ENCODE measurements around the gene WFS1.

The WFS1 gene

DNA sequence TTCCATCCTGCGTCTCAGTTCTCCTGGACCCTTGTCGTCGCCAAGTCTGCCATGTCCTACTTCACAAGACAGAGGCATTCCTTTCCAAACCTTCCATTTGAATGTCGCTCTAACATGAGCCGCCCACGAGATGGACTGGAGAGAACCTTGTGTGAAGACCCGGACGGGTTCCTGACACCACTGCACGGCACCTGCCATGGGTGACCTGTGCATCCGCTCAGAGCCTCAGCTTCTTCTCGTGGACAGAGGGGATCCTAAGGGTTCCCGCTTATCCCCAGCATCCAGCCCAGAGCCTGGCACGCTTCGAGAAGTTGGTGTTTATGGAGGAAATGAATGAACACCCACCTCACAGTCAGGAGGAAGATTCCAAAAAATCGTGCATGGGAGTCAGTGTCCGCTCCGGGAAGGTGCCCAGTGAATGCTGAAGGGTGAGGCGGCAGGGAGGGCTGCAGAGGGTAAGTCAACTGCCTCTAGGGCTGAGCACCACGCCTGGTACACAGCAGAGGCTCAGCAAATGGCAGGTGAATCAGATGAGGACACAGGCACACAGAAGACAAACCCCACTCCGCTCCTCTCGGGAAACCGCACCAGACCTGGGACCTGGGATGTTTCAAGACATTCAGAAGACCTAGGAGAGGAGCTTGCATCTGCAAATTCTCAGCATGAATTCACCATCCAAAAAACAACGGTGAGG lies 52.6 kb downstream of the WFS1 start:
- Histone ChIP-seq H3K36me3 (ENCODE audit: control insufficient read depth in 1 of 2, insufficient read depth in 2 of 2, low read length in 2 of 2) (no peaks in the 10 kb centered on the region), H3K9me3 (ENCODE audit: control insufficient read depth in 1 of 2, low read length in 2 of 2) (peaks cover 0 to 4% of the 10 kb centered on the region in 2 donors), H3K27me3 (ENCODE audit: low read depth, low read length) (no peaks in the 10 kb centered on the region), H3K4me3 (ENCODE audit: low read depth in 1 of 2, low read length in 2 of 2) (no peak overlapping the region), H3K4me1 (ENCODE audit: control insufficient read depth in 1 of 2, insufficient read depth in 2 of 2, low read length in 2 of 2) (no peaks in the 10 kb centered on the region), H3K27ac (ENCODE audit: low read length) (no peak overlapping the region)

DNA sequence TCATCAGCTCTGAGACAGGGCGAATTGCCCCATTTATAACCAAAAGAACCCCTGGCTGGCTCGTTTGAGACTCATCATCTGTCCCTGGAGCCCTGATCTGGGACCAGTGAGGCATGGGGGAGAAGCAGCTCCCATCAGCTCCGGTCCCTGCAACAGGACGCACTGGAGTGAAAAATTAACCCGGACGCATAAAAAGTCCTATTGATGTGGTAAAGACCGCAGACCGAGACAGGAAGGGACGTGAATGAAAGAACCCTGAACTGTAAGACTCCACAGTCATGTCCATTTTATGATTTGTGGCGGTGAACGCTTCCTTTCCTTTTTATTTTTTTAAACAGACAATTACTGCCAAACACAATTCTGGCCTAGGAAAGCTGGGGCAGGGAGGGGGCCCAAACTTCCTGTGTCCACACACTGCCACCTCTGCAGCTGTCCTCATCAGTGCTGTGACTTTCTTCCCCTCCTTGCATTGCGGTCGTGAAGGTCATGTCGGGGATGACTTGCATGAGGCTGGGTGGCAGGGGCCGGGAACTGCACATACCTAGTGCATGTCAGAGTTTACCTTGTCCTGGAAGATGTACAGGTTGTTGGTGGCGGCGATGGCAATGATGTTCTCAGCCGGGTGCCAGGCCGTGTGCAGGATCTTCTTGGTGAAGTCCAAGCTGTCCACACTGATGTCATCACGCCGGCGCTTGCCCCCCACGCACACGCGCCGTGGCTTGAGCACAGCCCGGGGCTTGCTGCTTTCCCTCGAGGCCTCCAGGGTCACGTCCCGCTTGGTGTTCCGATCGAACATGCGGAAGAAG lies 53.3 kb downstream of the WFS1 start:
- no peaks in the 10 kb centered on the region for H3K36me3 ChIP-seq (ENCODE audit: control insufficient read depth in 1 of 2, insufficient read depth in 2 of 2, low read length in 2 of 2)
- no peaks in the 10 kb centered on the region for H3K27me3 ChIP-seq (ENCODE audit: low read depth, low read length)
- H3K27ac ChIP-seq (ENCODE audit: low read length) = no peak overlapping the region
- H3K4me1 ChIP-seq (ENCODE audit: control insufficient read depth in 1 of 2, insufficient read depth in 2 of 2, low read length in 2 of 2) = no peaks in the 10 kb centered on the region
- H3K9me3 ChIP-seq (ENCODE audit: control insufficient read depth in 1 of 2, low read length in 2 of 2) = peaks cover 0 to 4% of the 10 kb centered on the region in 2 donors
- H3K4me3 ChIP-seq (ENCODE audit: low read depth in 1 of 2, low read length in 2 of 2) = no peak overlapping the region

DNA sequence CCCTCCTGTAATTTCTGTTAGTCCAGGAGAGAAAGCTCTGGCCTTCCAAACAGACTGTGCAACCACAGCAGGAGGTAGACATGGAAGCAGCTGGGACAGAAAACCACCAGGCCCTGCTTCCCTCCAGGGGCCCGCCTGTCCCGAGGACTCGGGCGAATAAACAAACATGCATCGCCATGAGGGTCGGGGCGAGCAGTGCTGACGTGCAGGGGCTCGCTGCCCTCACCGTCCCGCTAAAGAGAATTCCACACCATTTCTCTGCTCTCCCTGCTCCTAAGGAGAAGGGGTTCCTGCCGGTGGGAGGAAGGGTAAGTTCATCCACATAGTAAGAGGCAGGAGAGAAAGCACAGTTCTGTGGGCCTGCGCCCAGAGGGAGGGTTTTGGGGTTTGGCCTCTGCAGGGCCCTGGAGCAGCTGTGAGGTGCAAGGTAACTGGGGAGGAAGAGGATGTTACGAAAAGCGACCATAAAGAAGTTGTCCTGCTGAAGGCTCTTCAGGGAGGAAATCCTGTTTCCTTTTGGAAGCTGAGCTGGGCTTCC lies 54.9 kb downstream of the WFS1 start:
- H3K4me3 ChIP-seq (ENCODE audit: low read depth in 1 of 2, low read length in 2 of 2) = no peak overlapping the region
- H3K4me1 ChIP-seq (ENCODE audit: control insufficient read depth in 1 of 2, insufficient read depth in 2 of 2, low read length in 2 of 2) = no peaks in the 10 kb centered on the region
- H3K27ac ChIP-seq (ENCODE audit: low read length) = no peak overlapping the region

DNA sequence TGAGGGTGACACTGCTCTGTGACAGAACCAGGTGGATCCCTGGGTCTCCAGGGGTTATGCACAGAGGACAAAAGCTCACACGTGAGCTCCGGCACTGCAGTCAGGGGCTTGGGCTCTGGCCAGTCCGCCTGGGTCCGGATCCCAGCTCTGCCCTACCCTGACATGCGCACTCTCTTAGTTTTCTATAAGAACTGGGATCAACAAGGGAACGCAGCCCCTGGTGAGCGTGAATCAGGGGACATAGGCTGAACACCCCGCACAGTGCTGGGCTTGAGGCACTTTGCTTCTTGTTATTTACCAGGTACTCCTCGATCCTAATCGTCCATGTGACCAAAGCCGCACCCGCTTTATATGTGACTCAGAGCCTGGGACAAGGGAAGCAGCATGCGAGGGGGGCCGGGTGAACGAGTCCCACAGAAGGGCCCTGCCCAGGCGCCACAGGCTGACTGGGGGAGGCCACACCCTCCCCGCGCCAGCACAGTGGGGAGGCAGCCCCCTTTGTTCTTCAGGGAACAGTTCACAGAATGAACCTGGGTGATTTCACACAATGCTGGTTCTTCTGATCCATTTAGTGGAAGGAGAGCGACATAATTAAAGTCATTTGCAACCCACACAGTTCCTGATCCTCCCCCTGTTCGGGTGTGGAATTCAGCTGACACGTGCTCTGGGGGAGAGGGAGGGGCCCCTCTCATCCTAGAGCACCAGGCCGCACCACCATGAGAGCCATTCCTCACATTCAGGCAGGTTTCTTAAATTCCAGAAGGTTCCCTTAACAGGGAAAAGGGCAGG lies 55.5 kb downstream of the WFS1 start:
- Histone ChIP-seq H3K4me3 (ENCODE audit: low read depth in 1 of 2, low read length in 2 of 2) (no peak overlapping the region), H3K4me1 (ENCODE audit: control insufficient read depth in 1 of 2, insufficient read depth in 2 of 2, low read length in 2 of 2) (no peaks in the 10 kb centered on the region), H3K27ac (ENCODE audit: low read length) (no peak overlapping the region), H3K9me3 (ENCODE audit: control insufficient read depth in 1 of 2, low read length in 2 of 2) (peaks cover 0 to 1% of the 10 kb centered on the region in 2 donors), H3K27me3 (ENCODE audit: low read depth, low read length) (no peaks in the 10 kb centered on the region), H3K36me3 (ENCODE audit: control insufficient read depth in 1 of 2, insufficient read depth in 2 of 2, low read length in 2 of 2) (no peaks in the 10 kb centered on the region)

More for the DNA sequence above, 54.9 kb downstream of the WFS1 start:
- H3K9me3 ChIP-seq (ENCODE audit: control insufficient read depth in 1 of 2, low read length in 2 of 2) = peaks cover 0 to 4% of the 10 kb centered on the region in 2 donors
- H3K27me3 ChIP-seq (ENCODE audit: low read depth, low read length) = no peaks in the 10 kb centered on the region
- H3K36me3 ChIP-seq (ENCODE audit: control insufficient read depth in 1 of 2, insufficient read depth in 2 of 2, low read length in 2 of 2) = no peaks in the 10 kb centered on the region

DNA sequence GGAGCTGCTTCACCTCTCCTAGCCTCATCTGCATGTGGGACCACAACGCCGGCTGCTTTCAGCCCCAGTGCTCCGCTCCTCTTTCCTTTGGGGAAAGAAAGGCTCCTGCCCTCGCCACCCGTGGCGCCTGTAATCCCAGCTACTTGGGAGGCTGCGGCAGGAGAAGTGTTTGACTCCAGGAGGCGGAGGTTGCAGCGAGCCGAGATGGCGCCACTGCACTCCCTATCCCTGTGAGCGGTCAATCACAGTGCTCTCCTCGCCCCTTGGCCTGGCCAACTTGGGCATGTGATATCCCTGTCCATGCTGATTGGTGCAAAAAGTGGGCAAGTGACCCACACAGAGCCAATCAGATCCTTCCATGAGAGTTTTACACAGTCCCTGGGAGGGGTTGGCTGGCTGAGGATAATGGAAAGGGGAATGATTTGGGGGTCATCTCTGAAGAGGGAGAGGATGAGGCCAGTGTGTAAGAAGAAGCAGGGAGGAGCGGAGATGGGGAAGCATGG lies 56.2 kb downstream of the WFS1 start:
- H3K36me3 ChIP-seq (ENCODE audit: control insufficient read depth in 1 of 2, insufficient read depth in 2 of 2, low read length in 2 of 2) = no peaks in the 10 kb centered on the region
- H3K4me3 ChIP-seq (ENCODE audit: low read depth in 1 of 2, low read length in 2 of 2) = no peak overlapping the region
- H3K4me1 ChIP-seq (ENCODE audit: control insufficient read depth in 1 of 2, insufficient read depth in 2 of 2, low read length in 2 of 2) = no peaks in the 10 kb centered on the region
- no peak overlapping the region for H3K27ac ChIP-seq (ENCODE audit: low read length)
- H3K27me3 ChIP-seq (ENCODE audit: low read depth, low read length) = no peaks in the 10 kb centered on the region
- no peaks in the 10 kb centered on the region for H3K9me3 ChIP-seq (ENCODE audit: control insufficient read depth in 1 of 2, low read length in 2 of 2)

DNA sequence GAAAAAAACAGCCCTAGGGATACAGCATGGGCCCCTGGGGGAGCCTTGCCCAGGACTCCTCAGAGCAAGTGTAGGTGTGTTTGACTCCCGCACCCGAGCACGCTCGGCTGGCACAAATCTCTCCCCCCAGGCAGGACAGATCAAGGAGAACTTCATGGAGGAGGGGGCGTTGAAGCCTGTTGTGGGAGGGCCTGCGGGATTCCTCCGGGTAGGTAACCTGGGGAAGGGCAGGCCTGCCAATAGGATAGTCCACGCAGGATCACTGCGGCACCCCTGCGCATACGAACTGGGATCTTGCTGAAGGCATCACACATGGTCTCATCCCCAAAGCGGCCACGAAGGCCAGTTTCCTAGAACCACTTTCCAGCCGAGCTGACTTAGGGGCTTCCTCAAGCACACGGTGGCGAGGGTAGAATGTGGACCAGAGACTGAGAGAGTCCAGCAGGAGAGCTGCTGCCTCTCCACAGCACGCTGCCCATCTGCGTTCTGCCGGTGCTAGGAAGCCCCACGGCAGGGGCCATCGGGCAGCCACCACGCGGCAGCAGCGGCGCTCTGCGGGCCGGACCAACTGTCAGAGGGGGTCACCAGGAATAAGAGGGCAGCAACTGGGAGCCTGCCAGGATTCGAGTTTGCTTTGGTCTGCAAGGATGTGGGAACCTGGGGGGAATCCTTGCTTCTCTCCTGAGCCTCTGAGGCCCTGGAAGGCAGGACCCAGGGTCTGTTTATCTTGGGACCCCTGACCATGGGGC lies 56.8 kb downstream of the WFS1 start:
- Histone ChIP-seq H3K4me1 (ENCODE audit: control insufficient read depth in 1 of 2, insufficient read depth in 2 of 2, low read length in 2 of 2) (no peaks in the 10 kb centered on the region), H3K36me3 (ENCODE audit: control insufficient read depth in 1 of 2, insufficient read depth in 2 of 2, low read length in 2 of 2) (no peaks in the 10 kb centered on the region), H3K27ac (ENCODE audit: low read length) (no peak overlapping the region), H3K4me3 (ENCODE audit: low read depth in 1 of 2, low read length in 2 of 2) (no peak overlapping the region), H3K9me3 (ENCODE audit: control insufficient read depth in 1 of 2, low read length in 2 of 2) (peaks cover 0 to under 1% of the 10 kb centered on the region in 2 donors), H3K27me3 (ENCODE audit: low read depth, low read length) (no peaks in the 10 kb centered on the region)

DNA sequence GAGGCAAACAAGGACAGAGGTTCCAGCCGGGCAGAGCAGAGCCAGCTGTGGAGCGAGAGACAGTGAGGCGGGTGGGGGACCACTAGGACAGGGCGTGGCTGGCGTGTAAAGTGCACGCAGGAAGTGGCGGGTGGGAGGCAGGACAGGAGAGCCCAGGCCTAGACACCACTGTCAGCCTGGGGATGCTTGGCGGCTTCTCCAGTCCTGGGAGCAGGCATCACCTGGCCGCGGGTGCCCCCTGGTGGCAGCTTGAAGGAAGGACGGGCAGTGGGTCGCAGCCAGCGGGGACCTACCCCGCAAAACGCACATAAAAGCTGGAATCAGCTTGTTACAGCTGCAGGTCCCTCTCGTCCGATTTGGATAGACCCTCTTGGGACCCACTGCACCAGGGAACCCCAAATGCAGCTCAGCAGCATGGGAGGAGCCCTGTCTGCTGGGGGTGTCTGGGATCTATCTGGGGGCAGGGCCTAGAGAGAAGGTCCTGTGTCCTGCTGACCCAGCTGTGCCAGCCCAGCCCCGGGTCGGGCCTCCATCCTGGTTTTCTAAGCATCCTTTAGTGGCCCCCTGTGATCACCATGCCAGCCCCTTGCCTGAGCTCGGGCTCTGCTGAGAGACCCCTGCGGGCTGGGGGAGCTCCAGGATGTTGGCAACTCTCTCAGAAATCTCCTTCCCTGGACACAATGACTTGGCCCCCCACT lies 57.7 kb downstream of the WFS1 start:
- Histone ChIP-seq H3K9me3 (ENCODE audit: control insufficient read depth in 1 of 2, low read length in 2 of 2) (peaks cover 0 to 3% of the 10 kb centered on the region in 2 donors), H3K36me3 (ENCODE audit: control insufficient read depth in 1 of 2, insufficient read depth in 2 of 2, low read length in 2 of 2) (no peaks in the 10 kb centered on the region), H3K27me3 (ENCODE audit: low read depth, low read length) (no peaks in the 10 kb centered on the region), H3K4me1 (ENCODE audit: control insufficient read depth in 1 of 2, insufficient read depth in 2 of 2, low read length in 2 of 2) (no peaks in the 10 kb centered on the region), H3K4me3 (ENCODE audit: low read depth in 1 of 2, low read length in 2 of 2) (no peak overlapping the region), H3K27ac (ENCODE audit: low read length) (no peak overlapping the region)

DNA sequence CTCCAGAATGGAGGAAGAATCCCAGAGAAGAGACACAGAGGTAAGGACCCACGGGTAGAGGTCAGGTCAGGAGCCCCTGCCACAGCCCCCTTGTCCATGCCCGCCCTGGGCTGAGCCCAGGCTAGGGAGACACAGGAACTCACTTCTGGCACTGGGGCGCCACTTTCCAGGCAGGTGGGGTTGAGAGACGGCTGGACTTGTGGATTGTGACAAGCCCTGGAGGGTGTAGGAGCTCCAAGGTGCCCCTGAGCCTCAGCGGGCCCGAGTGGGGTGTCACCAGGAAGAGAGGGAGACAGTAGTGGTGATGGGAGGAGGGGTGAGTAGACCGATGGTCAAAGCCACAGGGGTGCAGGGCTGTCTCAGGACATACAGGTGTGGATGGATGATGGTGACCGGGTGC lies 58.9 kb downstream of the WFS1 start:
- Histone ChIP-seq H3K27me3 (ENCODE audit: low read depth, low read length) (no peaks in the 10 kb centered on the region), H3K4me3 (ENCODE audit: low read depth in 1 of 2, low read length in 2 of 2) (no peak overlapping the region), H3K4me1 (ENCODE audit: control insufficient read depth in 1 of 2, insufficient read depth in 2 of 2, low read length in 2 of 2) (no peaks in the 10 kb centered on the region)

DNA sequence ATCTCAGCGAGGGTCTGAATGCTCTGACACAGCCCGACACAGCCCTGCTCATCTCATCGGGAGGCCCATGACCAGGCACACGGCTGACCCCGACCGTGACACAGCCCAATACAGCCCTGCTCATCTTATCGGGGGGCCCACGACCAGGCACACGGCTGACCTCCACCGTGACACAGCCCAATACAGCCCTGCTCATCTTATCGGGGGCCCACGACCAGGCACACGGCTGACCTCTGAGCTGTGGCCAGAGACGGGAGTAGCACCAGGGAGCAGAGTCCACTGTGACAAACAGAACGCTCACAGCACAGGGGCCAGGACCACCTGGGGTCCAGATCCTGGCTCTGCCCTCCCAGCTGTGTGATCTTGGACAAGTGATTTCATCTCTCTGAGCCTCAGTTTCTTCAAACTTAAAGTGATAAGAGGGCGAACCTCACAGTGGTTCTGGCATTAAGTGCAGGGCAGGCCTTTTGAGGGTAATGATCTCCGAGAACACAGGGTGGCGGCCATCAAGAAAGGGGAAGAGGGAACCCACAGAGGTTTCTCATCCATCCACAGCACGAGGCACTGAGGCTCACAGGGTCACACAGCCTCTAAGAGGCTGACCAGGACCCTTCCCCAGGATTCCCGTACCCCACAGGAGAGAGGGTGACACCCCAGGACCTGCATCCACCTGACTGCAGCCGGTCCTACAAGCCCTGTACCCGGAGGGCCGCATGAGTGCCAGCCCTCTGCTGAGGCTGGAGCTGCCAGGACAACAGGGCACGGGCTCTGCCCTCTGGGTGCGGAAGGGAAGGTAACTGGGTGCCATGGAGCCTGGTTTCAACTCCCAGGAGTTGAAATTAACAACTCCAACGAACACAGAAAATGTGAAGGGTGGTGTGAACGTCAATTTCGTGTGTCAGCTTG lies 60.1 kb downstream of the WFS1 start:
- Histone ChIP-seq H3K4me1 (ENCODE audit: control insufficient read depth in 1 of 2, insufficient read depth in 2 of 2, low read length in 2 of 2) (no peaks in the 10 kb centered on the region), H3K36me3 (ENCODE audit: control insufficient read depth in 1 of 2, insufficient read depth in 2 of 2, low read length in 2 of 2) (no peaks in the 10 kb centered on the region), H3K27ac (ENCODE audit: low read length) (no peak overlapping the region), H3K9me3 (ENCODE audit: control insufficient read depth in 1 of 2, low read length in 2 of 2) (peaks cover 0 to 3% of the 10 kb centered on the region in 2 donors), H3K4me3 (ENCODE audit: low read depth in 1 of 2, low read length in 2 of 2) (no peak overlapping the region), H3K27me3 (ENCODE audit: low read depth, low read length) (peaks cover 4% of the 10 kb centered on the region)

More for the DNA sequence above, 58.9 kb downstream of the WFS1 start:
- H3K27ac ChIP-seq (ENCODE audit: low read length) = no peak overlapping the region
- H3K9me3 ChIP-seq (ENCODE audit: control insufficient read depth in 1 of 2, low read length in 2 of 2) = peaks cover 0 to 3% of the 10 kb centered on the region in 2 donors
- no peaks in the 10 kb centered on the region for H3K36me3 ChIP-seq (ENCODE audit: control insufficient read depth in 1 of 2, insufficient read depth in 2 of 2, low read length in 2 of 2)
